SU-DHL-6 (cell line): ENCODE measurements around the gene GATM.

Source experiments
- EZH2phosphoT487 ChIP-seq: fragments of 200-600 bp; sonication (generic), shearing (Covaris generic); conservative IDR thresholded peaks from 2 replicates; pipeline ENCODE4 v1.6.1; 2018; ENCODE audit warnings: mild to moderate bottlenecking, antibody characterized with exemption, low read length, moderate library complexity, mixed read lengths
- TF ChIP-seq, protein P1 (sequence below): fragments of 200-600 bp; sonication (generic); IDR thresholded peaks from one replicate; pipeline ENCODE4 v1.5.1; 2017; ENCODE audit warnings: antibody characterized with exemption, mild to moderate bottlenecking, low read length, moderate library complexity; ENCODE audit not compliant: insufficient read depth, poor library complexity, severe bottlenecking

DNA sequence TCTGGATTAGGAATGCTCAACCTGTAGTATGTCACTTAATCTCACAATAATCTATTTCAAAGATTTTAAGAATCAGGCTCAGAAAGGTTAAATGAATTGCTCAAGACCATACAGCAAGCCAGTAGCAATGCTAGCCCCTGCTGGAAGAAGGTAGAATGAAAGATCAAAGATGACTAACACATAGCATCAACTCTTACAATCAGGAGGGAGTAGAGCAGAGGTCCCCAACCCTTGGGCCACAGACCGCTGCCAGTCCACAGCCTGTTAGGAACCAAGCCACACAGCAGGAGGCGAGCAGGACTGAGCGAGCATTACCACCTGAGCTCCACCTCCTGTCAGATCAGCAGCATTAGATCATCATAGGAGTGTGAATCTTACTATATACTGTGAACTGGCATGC is 15.5 kb upstream of the GATM start:
- TF ChIP-seq, protein P1, sequence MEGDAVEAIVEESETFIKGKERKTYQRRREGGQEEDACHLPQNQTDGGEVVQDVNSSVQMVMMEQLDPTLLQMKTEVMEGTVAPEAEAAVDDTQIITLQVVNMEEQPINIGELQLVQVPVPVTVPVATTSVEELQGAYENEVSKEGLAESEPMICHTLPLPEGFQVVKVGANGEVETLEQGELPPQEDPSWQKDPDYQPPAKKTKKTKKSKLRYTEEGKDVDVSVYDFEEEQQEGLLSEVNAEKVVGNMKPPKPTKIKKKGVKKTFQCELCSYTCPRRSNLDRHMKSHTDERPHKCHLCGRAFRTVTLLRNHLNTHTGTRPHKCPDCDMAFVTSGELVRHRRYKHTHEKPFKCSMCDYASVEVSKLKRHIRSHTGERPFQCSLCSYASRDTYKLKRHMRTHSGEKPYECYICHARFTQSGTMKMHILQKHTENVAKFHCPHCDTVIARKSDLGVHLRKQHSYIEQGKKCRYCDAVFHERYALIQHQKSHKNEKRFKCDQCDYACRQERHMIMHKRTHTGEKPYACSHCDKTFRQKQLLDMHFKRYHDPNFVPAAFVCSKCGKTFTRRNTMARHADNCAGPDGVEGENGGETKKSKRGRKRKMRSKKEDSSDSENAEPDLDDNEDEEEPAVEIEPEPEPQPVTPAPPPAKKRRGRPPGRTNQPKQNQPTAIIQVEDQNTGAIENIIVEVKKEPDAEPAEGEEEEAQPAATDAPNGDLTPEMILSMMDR, result no peak
- TF ChIP-seq EZH2phosphoT487, result no peak
